Tibial nerve (tissue), 4 donors: Measurements from ENCODE around the gene TANK.

Source experiments
- CTCF ChIP-seq, 5 experiments: fragments of 200-600 bp in 3 of 5; fragments of 450-650 bp in 2 of 5; sonication (generic) in 3 of 5; IDR thresholded peaks; one replicate each; pipeline ENCODE4 v1.5.1; 2016 to 2019; ENCODE audit warnings: antibody characterized with exemption in 5 of 5, mild to moderate bottlenecking in 3 of 5, moderate library complexity in 2 of 5
- EP300 ChIP-seq, 2 donors: sonication (generic); formaldehyde crosslinking; IDR thresholded peaks; one replicate each; pipeline ENCODE4 v1.6.1; 2017; ENCODE audit warnings: antibody characterized with exemption in 2 of 2, mild to moderate bottlenecking in 1 of 2
- POLR2A ChIP-seq, 2 donors: fragments of 450-650 bp; IDR thresholded peaks; one replicate each; pipeline ENCODE4 v1.6.1; 2017; ENCODE audit warnings: antibody characterized with exemption in 2 of 2, mild to moderate bottlenecking in 2 of 2, moderate library complexity in 2 of 2

GRCh38 chr2:161170958-161171932 lies 11.0 kb downstream of the TANK start:
- TF ChIP-seq CTCF (IDR thresholded peaks at IDR 0.05) (no peak), POLR2A (IDR thresholded peaks at IDR 0.05) (no peak), EP300 (IDR thresholded peaks at IDR 0.05) (no peak)
